Endothelial cell of umbilical vein (primary cell): ENCODE results near the gene SPDYE17.
"Not testable (repeated sequence)": the region's sequence is repeated elsewhere in the genome, so short reads cannot be mapped to it uniquely, and the experiment has no call there.

ENCODE experiments used
- CTCF ChIP-seq, 2 donors: IDR thresholded peaks; 1 replicate in 1 of 2; 2 replicates in 1 of 2; pipeline ENCODE4 v1.5.1; 2011; ENCODE audit warnings: low read length in 2 of 2, mild to moderate bottlenecking in 2 of 2, moderate library complexity in 2 of 2, control low read depth in 1 of 2, inconsistent platforms in 1 of 2, low read depth in 1 of 2; ENCODE audit not compliant: insufficient read depth in 1 of 2; ENCODE audit errors: extremely low read depth in 1 of 2
- EZH2 ChIP-seq: IDR thresholded peaks from 2 replicates; pipeline ENCODE4 v1.6.1; 2012; ENCODE audit warnings: borderline replicate concordance, low read depth, mild to moderate bottlenecking, moderate library complexity, low read length, inconsistent platforms; ENCODE audit not compliant: severe bottlenecking
- FOS ChIP-seq: IDR thresholded peaks from 2 replicates; pipeline ENCODE4 v1.6.1; 2011; ENCODE audit warnings: mild to moderate bottlenecking, low read length, moderate library complexity, borderline replicate concordance; ENCODE audit not compliant: insufficient read depth
- POLR2A ChIP-seq: IDR thresholded peaks from 2 replicates; pipeline ENCODE4 v1.6.1; 2012; ENCODE audit warnings: low read depth, mild to moderate bottlenecking, control low read depth, low read length
- POLR2AphosphoS5 ChIP-seq: IDR thresholded peaks from 2 replicates; pipeline ENCODE4 v1.6.1; 2012; ENCODE audit warnings: low read depth, mild to moderate bottlenecking, control low read depth, low read length, moderate library complexity; ENCODE audit not compliant: insufficient read depth
- TF ChIP-seq, protein P1 (sequence below): IDR thresholded peaks from 2 replicates; pipeline ENCODE4 v1.6.1; 2011; ENCODE audit not compliant: insufficient read depth, insufficient read length

GRCh38 chr7:76980576-76980975 is 51.6 kb downstream of the SPDYE17 start:
- not testable (repeated sequence) for TF ChIP-seq CTCF (IDR thresholded peaks at IDR 0.05; ENCODE audit: extremely low read depth in 1 of 2, insufficient read depth in 1 of 2, low read depth in 1 of 2, low read length in 2 of 2); POLR2A; POLR2AphosphoS5; FOS; EZH2
- TF ChIP-seq, protein P1, sequence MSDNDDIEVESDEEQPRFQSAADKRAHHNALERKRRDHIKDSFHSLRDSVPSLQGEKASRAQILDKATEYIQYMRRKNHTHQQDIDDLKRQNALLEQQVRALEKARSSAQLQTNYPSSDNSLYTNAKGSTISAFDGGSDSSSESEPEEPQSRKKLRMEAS = not testable (repeated sequence)
